Naive thymus-derived CD4-positive, alpha-beta T cell (primary cell): Measurements from ENCODE around the gene SHLD3. TPM values are rescaled to one million over a fixed set of nuclear protein-coding genes. Genes with fewer than 3 reads are reported as not detected.
A peak's percentile ranks its signal among the peaks of the same experiment; 100 is the strongest.
"Not testable (repeated sequence)": the region's sequence is repeated elsewhere in the genome, so short reads cannot be mapped to it uniquely, and the experiment has no call there.

Experiments
- ATAC-seq: fragments of 150-1000 bp; cut with Tn5 transposase; 2 replicates; pipeline ENCODE4 v1.10.0; 2021; ENCODE audit warnings: mild to moderate bottlenecking, moderate library complexity
- CTCF ChIA-PET: fragments of 350-600 bp; sonication (Branson Sonifier 250); formaldehyde crosslinking; loops from one replicate; lab custom pipeline; 2021; ENCODE audit warnings: antibody characterized with exemption; lab: Charles Lee
- POLR2A ChIA-PET: fragments of 350-600 bp; sonication (Branson Sonifier 250); formaldehyde crosslinking; loops from one replicate; lab custom pipeline; 2021; ENCODE audit warnings: antibody characterized with exemption, inconsistent platforms; lab: Charles Lee
- DNase-seq, 9 donors: peaks; one replicate each; pipeline versions ENCODE4 v3.0.0 to v3.0.0-alpha.2; 2020 to 2022; ENCODE audit warnings: mixed read lengths in 1 of 9
- H3K27ac ChIP-seq: one replicate; pipeline ENCODE4 v1.7.0; 2013; ENCODE audit warnings: mild to moderate bottlenecking, low read depth, low read length, moderate library complexity
- H3K27me3 ChIP-seq, 2 donors: one replicate each; pipeline ENCODE4 v1.7.0; 2013; ENCODE audit warnings: low read length in 2 of 2, mild to moderate bottlenecking in 2 of 2, moderate library complexity in 2 of 2; ENCODE audit not compliant: control insufficient read depth in 2 of 2, insufficient read depth in 2 of 2
- H3K36me3 ChIP-seq, 3 experiments: 1 replicate in 2 of 3; 2 replicates in 1 of 3; pipeline ENCODE4 v1.7.0; 2013; ENCODE audit warnings: low read length in 3 of 3, mild to moderate bottlenecking in 3 of 3, moderate library complexity in 1 of 3; ENCODE audit not compliant: insufficient read depth in 3 of 3, control insufficient read depth in 2 of 3
- H3K4me1 ChIP-seq, 2 donors: one replicate each; pipeline ENCODE4 v1.7.0; 2013; ENCODE audit warnings: low read length in 2 of 2, mild to moderate bottlenecking in 2 of 2, moderate library complexity in 1 of 2; ENCODE audit not compliant: control insufficient read depth in 2 of 2, insufficient read depth in 2 of 2
- H3K4me3 ChIP-seq: 2 replicates; pipeline ENCODE4 v1.7.0; 2013; ENCODE audit warnings: mild to moderate bottlenecking, low read length
- H3K9me3 ChIP-seq, 3 experiments: 1 replicate in 2 of 3; 2 replicates in 1 of 3; pipeline ENCODE4 v1.7.0; 2013; ENCODE audit warnings: low read length in 3 of 3; ENCODE audit not compliant: control insufficient read depth in 2 of 3
- H3K27ac Mint-ChIP-seq, 9 donors: one replicate each; pipeline ENCODE4 v1.8.0; 2020 to 2022; ENCODE audit warnings: mixed read lengths in 9 of 9, mild to moderate bottlenecking in 8 of 9, moderate library complexity in 5 of 9, inconsistent platforms in 2 of 9
- H3K27me3 Mint-ChIP-seq, 5 donors: one replicate each; pipeline ENCODE4 v1.8.0; 2021 to 2022; ENCODE audit warnings: mixed read lengths in 5 of 5, mild to moderate bottlenecking in 1 of 5
- H3K36me3 Mint-ChIP-seq, 5 donors: one replicate each; pipeline ENCODE4 v1.8.0; 2020 to 2022; ENCODE audit warnings: mixed read lengths in 5 of 5, mild to moderate bottlenecking in 3 of 5, inconsistent platforms in 1 of 5
- H3K4me1 Mint-ChIP-seq, 7 donors: one replicate each; pipeline ENCODE4 v1.8.0; 2020 to 2022; ENCODE audit warnings: mixed read lengths in 7 of 7, mild to moderate bottlenecking in 3 of 7, inconsistent platforms in 1 of 7
- H3K4me3 Mint-ChIP-seq, 10 donors: one replicate each; pipeline ENCODE4 v1.8.0; 2020 to 2022; ENCODE audit warnings: mild to moderate bottlenecking in 10 of 10, mixed read lengths in 10 of 10, moderate library complexity in 6 of 10, inconsistent platforms in 2 of 10
- H3K9me3 Mint-ChIP-seq, 11 donors: one replicate each; pipeline ENCODE4 v1.8.0; 2020 to 2022; ENCODE audit warnings: mixed read lengths in 11 of 11, mild to moderate bottlenecking in 4 of 11, inconsistent platforms in 1 of 11, moderate library complexity in 1 of 11
- intact Hi-C, 2 donors: fragments of 100-400 bp; cut with micrococcal nuclease; formaldehyde crosslinking; loops; one replicate each; pipeline ENCODE4 v1.15.1; 2023
- polyA plus RNA-seq, 2 donors: library from polyadenylated mRNA; unstranded; fragments of 300-500 nt; fragmentation: Illumina TruSeq; gene quantifications; one replicate each; pipeline ENCODE4 v1.2.3, GENCODE V29; 2021
- total RNA-seq, 6 experiments: library from RNA in 5 of 6; stranded (reverse) in 5 of 6; gene quantifications; 1 replicate in 5 of 6; 2 replicates in 1 of 6; pipeline ENCODE4 v1.2.3 and lab custom pipeline; 2021 to 2026

Gene SHLD3
- total and polyA plus RNA-seq, 7 experiments from 2014 or later, result 2.9 to 11.3 (median 5.4) TPM

GRCh38 chr5:65612298-65612907, 12.4 kb upstream of the SHLD3 start:
- H3K4me3 Mint-ChIP-seq, result no peak overlapping the region
- no peak overlapping the region for H3K27ac Mint-ChIP-seq
- Histone ChIP-seq H3K9me3 (no peaks in the 10 kb centered on the region), H3K36me3 (peaks cover 21 to 65% (median 28%) of the 10 kb centered on the region in 3 experiments), H3K27me3 (no peaks in the 10 kb centered on the region), H3K4me1 (no peaks in the 10 kb centered on the region), H3K4me3 (no peak overlapping the region), H3K27ac (no peak overlapping the region)
- ATAC-seq (no peak), DNase-seq (no peak)
- intact Hi-C loops, result no loop called here
- CTCF ChIA-PET, result no interaction called here
- no peaks in the 10 kb centered on the region for H3K9me3 Mint-ChIP-seq
- H3K4me1 Mint-ChIP-seq, result peaks cover 0 to 38% (median 16%) of the 10 kb centered on the region in 7 donors
- peaks cover 19 to 54% (median 37%) of the 10 kb centered on the region in 5 donors for H3K36me3 Mint-ChIP-seq
- no peaks in the 10 kb centered on the region for H3K27me3 Mint-ChIP-seq
- POLR2A ChIA-PET, result interaction anchor here (1.2 kb wide), 1 partner anchor 12 kb away, joined by 8 read pairs; the partner anchor contains the start of gene TRIM23

DNA sequence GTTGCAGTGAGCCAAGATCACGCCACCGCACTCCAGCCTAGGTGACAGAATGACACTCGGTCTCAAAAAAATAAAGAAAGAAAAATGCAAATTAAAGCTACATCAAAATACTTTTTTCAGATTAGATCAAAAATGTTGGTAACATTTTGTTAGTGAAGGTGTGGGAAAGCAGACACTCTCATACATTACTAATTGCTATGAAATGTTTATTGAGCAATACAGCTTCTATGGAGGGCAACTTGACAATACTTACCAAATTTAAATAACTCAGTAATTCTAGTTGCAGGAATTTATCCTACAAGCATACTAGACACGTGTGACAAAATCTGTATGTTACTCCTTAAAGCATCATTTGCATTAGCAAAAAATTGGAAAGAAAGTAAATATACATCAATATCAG, 4.8 kb upstream of the SHLD3 start:
- peaks cover 12 to 68% (median 43%) of the 10 kb centered on the region in 7 donors for H3K4me1 Mint-ChIP-seq
- H3K27ac Mint-ChIP-seq, result no peak overlapping the region
- intact Hi-C loops, result loop anchor here in 1 of 2 donors (10.0 kb wide), 2 partner anchors 1385 to 1585 kb away; no protein-coding TSS in a partner anchor

DNA sequence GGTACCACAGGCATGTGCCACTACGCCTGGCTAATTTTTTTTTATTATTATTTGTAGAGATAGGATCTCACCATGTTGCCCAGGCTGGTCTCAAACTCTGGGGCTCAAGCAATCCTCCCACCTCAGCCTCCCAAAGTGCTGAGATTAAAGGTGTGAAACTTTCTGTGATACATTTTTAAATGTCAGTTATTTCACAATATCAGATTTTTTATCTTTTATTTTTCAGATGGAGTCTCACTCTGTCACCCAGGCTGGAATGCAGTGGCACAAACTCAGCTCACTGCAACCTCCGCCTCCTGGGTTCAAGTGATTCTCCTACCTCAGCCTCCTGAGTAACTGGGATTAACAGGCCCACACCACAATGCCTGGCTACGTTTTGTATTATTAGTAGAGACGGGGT, 2.9 kb upstream of the SHLD3 start:
- Mint-ChIP-seq H3K4me3 (peak overlapping the region in 8 of 10 donors; percentile 25 to 100 (median 98)), H3K4me1 (peaks cover 16 to 74% (median 57%) of the 10 kb centered on the region in 7 donors), H3K27ac (peak overlapping the region in 2 of 9 donors; percentile 19 to 59)
- H3K9me3 ChIP-seq, H3K27ac ChIP-seq, H3K36me3 Mint-ChIP-seq, H3K27me3 ChIP-seq, POLR2A ChIA-PET, H3K4me3 ChIP-seq, H3K36me3 ChIP-seq, ATAC-seq, H3K9me3 Mint-ChIP-seq, H3K27me3 Mint-ChIP-seq, CTCF ChIA-PET, DNase-seq: not testable (repeated sequence)
- peaks cover 20% of the 10 kb centered on the region in 2 donors for H3K4me1 ChIP-seq
- intact Hi-C loops, result loop anchor here in 1 of 2 donors (10.0 kb wide), 2 partner anchors 1383 to 1583 kb away; no protein-coding TSS in a partner anchor

More for the DNA sequence above, 4.8 kb upstream of the SHLD3 start:
- peaks cover 0 to 7% (median 0%) of the 10 kb centered on the region in 11 donors for H3K9me3 Mint-ChIP-seq
- Histone ChIP-seq H3K36me3 (peaks cover 0 to 13% (median 9%) of the 10 kb centered on the region in 3 experiments), H3K9me3 (no peaks in the 10 kb centered on the region), H3K4me3 (no peak overlapping the region), H3K27me3 (no peaks in the 10 kb centered on the region), H3K4me1 (peaks cover 10 to 14% of the 10 kb centered on the region in 2 donors), H3K27ac (no peak overlapping the region)
- CTCF ChIA-PET, result interaction anchor here (1.2 kb wide), 1 partner anchor 12 kb away, joined by 4 read pairs; no protein-coding TSS in a partner anchor
- peaks cover 0 to 18% (median 3%) of the 10 kb centered on the region in 5 donors for H3K36me3 Mint-ChIP-seq
- no peak for ATAC-seq
- DNase-seq, result no peak
- POLR2A ChIA-PET, result no interaction called here
- peaks cover 0 to 3% (median 0%) of the 10 kb centered on the region in 5 donors for H3K27me3 Mint-ChIP-seq
- no peak overlapping the region for H3K4me3 Mint-ChIP-seq

DNA sequence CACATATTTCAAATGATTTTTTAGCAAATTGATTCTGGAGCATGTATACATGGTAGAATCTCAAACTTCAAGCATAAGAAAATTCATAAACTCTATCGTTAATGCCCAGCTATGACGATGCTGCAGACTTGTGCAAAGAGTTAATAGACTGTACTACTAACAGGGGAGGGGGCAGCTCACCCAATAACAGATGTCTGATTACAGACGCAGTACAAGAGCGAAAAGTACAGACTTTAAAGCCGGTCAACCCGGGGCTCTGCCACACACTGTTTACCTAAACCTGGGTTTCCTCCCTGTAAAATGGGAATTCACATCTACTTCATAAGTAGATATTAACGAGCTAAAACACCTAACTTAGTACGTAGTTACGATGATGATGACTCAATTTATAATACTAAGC, 1.3 kb upstream of the SHLD3 start:
- Mint-ChIP-seq H3K36me3 (peaks cover 0 to 5% (median 2%) of the 10 kb centered on the region in 5 donors), H3K27me3 (peaks cover 0 to 3% (median 0%) of the 10 kb centered on the region in 5 donors), H3K4me3 (peak overlapping the region; percentile 93 to 100 (median 98)), H3K4me1 (peaks cover 13 to 76% (median 59%) of the 10 kb centered on the region in 7 donors), H3K9me3 (peaks cover 0 to 7% (median 0%) of the 10 kb centered on the region in 11 donors), H3K27ac (peak overlapping the region; percentile 97 to 100 (median 98))
- CTCF ChIA-PET, result no interaction called here
- ATAC-seq (no peak), DNase-seq (peak in 1 of 9 donors; percentile 1)
- no peaks in the 10 kb centered on the region for H3K36me3 ChIP-seq
- intact Hi-C loops, result loop anchor here in 1 of 2 donors (10.0 kb wide), 2 partner anchors 1381 to 1581 kb away; no protein-coding TSS in a partner anchor
- H3K4me1 ChIP-seq, result peaks cover 20% of the 10 kb centered on the region in 2 donors
- H3K4me3 ChIP-seq, result peak overlapping the region; percentile 75
- H3K27ac ChIP-seq, result peak overlapping the region; percentile 92
- no peaks in the 10 kb centered on the region for H3K9me3 ChIP-seq
- POLR2A ChIA-PET, result interaction anchor here (0.6 to 1.9 kb wide), 15 partner anchors 10 to 855 kb away, joined by 3 to 22 read pairs (median 4); partner anchors contain the start of genes CENPK, CWC27, ERBIN and NLN
- H3K27me3 ChIP-seq, result no peaks in the 10 kb centered on the region

DNA sequence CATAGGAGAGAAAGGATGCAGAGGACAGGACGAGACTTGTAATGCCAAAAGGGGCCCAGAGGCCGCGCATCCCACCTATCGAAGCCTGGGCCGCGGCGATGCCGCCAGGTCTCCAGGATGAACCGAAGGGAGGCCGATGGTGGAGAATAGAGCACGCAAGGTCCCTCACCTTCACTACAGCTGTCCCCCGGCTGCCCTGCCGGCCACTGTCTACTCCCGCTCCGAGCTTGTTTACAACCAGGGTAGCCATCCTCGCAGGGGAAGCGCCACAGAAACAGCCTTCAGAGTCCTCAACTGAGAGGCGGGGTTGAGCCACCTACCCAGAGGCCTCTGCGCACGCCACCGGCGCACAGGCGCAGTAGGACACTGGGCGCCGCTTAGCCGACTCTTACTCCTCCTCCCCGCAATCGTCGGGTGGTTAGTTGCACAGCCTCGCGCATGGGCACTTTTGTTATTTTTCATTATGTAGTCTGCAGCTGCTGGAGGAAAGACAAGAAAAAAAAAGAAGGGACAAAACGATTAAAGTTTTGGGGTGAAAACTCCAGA, 729 bp upstream of the SHLD3 start, which contains the start of gene TRIM23:
Gene TRIM23 (minus strand): TSS at position 309 of the 546 bp plus-strand sequence. CDS start 59 bp downstream, at position 250.
- POLR2A ChIA-PET, result interaction anchor here (0.6 to 1.9 kb wide), 16 partner anchors 10 to 855 kb away, joined by 3 to 22 read pairs (median 4); partner anchors contain the start of genes CENPK, CWC27, ERBIN and NLN
- DNase-seq, result peak in 8 of 9 donors; percentile 82 to 95 (median 93)
- H3K27me3 ChIP-seq, result no peaks in the 10 kb centered on the region
- peak within 1 kb of the TSS; percentile 92 for H3K27ac ChIP-seq
- H3K4me3 ChIP-seq, result peak within 1 kb of the TSS; percentile 75
- CTCF ChIA-PET, result no interaction called here
- peak; percentile 96 for ATAC-seq
- H3K4me1 ChIP-seq, result peaks cover 20% of the 10 kb centered on the region in 2 donors
- no peaks in the 10 kb centered on the region for H3K36me3 ChIP-seq
- peaks cover 0 to 2% (median under 1%) of the 10 kb centered on the region in 5 donors for H3K36me3 Mint-ChIP-seq
- H3K9me3 Mint-ChIP-seq, result peaks cover 0 to 7% (median 0%) of the 10 kb centered on the region in 11 donors
- peak within 1 kb of the TSS; percentile 93 to 100 (median 98) for H3K4me3 Mint-ChIP-seq
- peaks cover 11 to 70% (median 53%) of the 10 kb centered on the region in 7 donors for H3K4me1 Mint-ChIP-seq
- H3K9me3 ChIP-seq, result no peaks in the 10 kb centered on the region
- peaks cover 0 to 3% (median 0%) of the 10 kb centered on the region in 5 donors for H3K27me3 Mint-ChIP-seq
- peak within 1 kb of the TSS; percentile 97 to 100 (median 98) for H3K27ac Mint-ChIP-seq
- intact Hi-C loops, result loop anchor here (1.0 to 10.0 kb wide), 13 partner anchors 61 to 1581 kb away; partner anchors contain the start of genes CENPK (in 2 of the 2), CWC27 (in 2 of the 2), NLN (in 2 of the 2) and PPWD1 (in 2 of the 2)

GRCh38 chr5:65625743-65626142, 916 bp downstream of the SHLD3 start:
- H3K27me3 Mint-ChIP-seq, result peaks cover 0 to 3% (median 0%) of the 10 kb centered on the region in 5 donors
- no peaks in the 10 kb centered on the region for H3K27me3 ChIP-seq
- DNase-seq (no peak), ATAC-seq (no peak)
- peaks cover 14 to 69% (median 49%) of the 10 kb centered on the region in 7 donors for H3K4me1 Mint-ChIP-seq
- ChIA-PET POLR2A (interaction anchor here (0.7 to 1.4 kb wide), 11 partner anchors 36 to 857 kb away, joined by 3 to 9 read pairs (median 3); partner anchors contain the start of genes CENPK, CWC27, ERBIN and NLN), CTCF (interaction anchor here (1.5 kb wide), 1 partner anchor 94 kb away, joined by 4 read pairs; no protein-coding TSS in a partner anchor)
- H3K9me3 Mint-ChIP-seq, result peaks cover 0 to 7% (median 0%) of the 10 kb centered on the region in 11 donors
- H3K9me3 ChIP-seq, result no peaks in the 10 kb centered on the region
- H3K36me3 ChIP-seq, result peaks cover 0 to 6% (median 0%) of the 10 kb centered on the region in 3 experiments
- peak overlapping the region; percentile 75 for H3K4me3 ChIP-seq
- H3K4me1 ChIP-seq, result peaks cover 20% of the 10 kb centered on the region in 2 donors
- intact Hi-C loops, result loop anchor here (2.0 to 10.0 kb wide), 5 partner anchors 145 to 1579 kb away; partner anchors contain the start of gene ADAMTS6 (in 1 of the 2)
- peaks cover 2 to 5% (median 5%) of the 10 kb centered on the region in 5 donors for H3K36me3 Mint-ChIP-seq
- H3K27ac ChIP-seq, result peak overlapping the region; percentile 92
- H3K27ac Mint-ChIP-seq, result peak overlapping the region; percentile 49 to 100 (median 97)
- H3K4me3 Mint-ChIP-seq, result peak overlapping the region; percentile 59 to 100 (median 98)
